ENCODE results near the gene NT5DC1. TPM values are rescaled to one million over a fixed set of nuclear protein-coding genes. Genes with fewer than 3 reads are reported as not detected.

The NT5DC1 gene
- total and polyA plus RNA-seq, 10 of the 15 experiments (the other 5 are each of a cell fraction or from before 2014, with no cell fraction given) = 40.8 to 140 (median 66.8) TPM

- 71% methylated on average over 2 of the region's 2 CpGs for WGBS (ENCODE audit: insufficient coverage, insufficient replicate concordance, low lambda C conversion rate, missing lambda C conversion rate)
- H3K9ac ChIP-seq (ENCODE audit: control insufficient read depth, insufficient read depth, low read length) = no peak overlapping the region
- H3K27ac ChIP-seq (ENCODE audit: control insufficient read depth, insufficient read depth) = no peak overlapping the region
- H3K79me2 ChIP-seq (ENCODE audit: control insufficient read depth, insufficient read depth, low read length) = no peaks in the 10 kb centered on the region
- no peaks in the 10 kb centered on the region for H3K9me3 ChIP-seq (replicated peaks; ENCODE audit: control insufficient read depth, insufficient read depth, low read length)
- H3K4me2 ChIP-seq (ENCODE audit: control insufficient read depth, insufficient read depth) = no peak overlapping the region
- FAIRE-seq = no peak
- H3K4me1 ChIP-seq (ENCODE audit: control insufficient read depth, insufficient read depth, low read length) = no peaks in the 10 kb centered on the region
- in situ Hi-C loops (cut with MboI) = no loop called here
- H2AFZ ChIP-seq (ENCODE audit: control insufficient read depth, low read depth, low read length) = no peak overlapping the region
- no TSS peak for BruUV-seq (replicated peaks)
- TF ChIP-seq E2F4 (IDR thresholded peaks at IDR 0.05; ENCODE audit: low read depth, low read length) (no peak), ZNF207 (IDR thresholded peaks at IDR 0.05; ENCODE audit: borderline replicate concordance) (no peak), NR2F1 (conservative IDR thresholded peaks at IDR 0.05) (no peak), POLR2AphosphoS2 (IDR thresholded peaks at IDR 0.05; ENCODE audit: low read depth, low read length) (no peak), CBX5 (IDR thresholded peaks at IDR 0.05; ENCODE audit: low read depth) (no peak), MTA2 (IDR thresholded peaks at IDR 0.05; ENCODE audit: low read depth) (no peak), ATF3 (IDR thresholded peaks at IDR 0.05; ENCODE audit: borderline replicate concordance, extremely low read depth, low read depth, low read length) (no peak), MXI1 (IDR thresholded peaks at IDR 0.05; ENCODE audit: low read depth, low read length) (no peak), BCL11A (IDR thresholded peaks at IDR 0.05; ENCODE audit: low read depth, low read length) (no peak), ETV6 (conservative IDR thresholded peaks at IDR 0.05 in 1 of 2, IDR thresholded peaks at IDR 0.05 in 1 of 2; ENCODE audit: borderline replicate concordance in 1 of 2, low read depth in 1 of 2) (no peak), RAD21 (IDR thresholded peaks at IDR 0.05; ENCODE audit: insufficient read depth, low read depth, low read length) (0 out of 2 replicates have a peak, but pooled peaks have one; percentile 17), PKNOX1 (IDR thresholded peaks at IDR 0.05) (no peak), USF1 (IDR thresholded peaks at IDR 0.05; ENCODE audit: borderline replicate concordance, extremely low read length, insufficient read depth, low read depth, low read length) (no peak), MEF2A (IDR thresholded peaks at IDR 0.05; ENCODE audit: insufficient read depth, low read depth, low read length) (no peak), JUNB (IDR thresholded peaks at IDR 0.05) (no peak), CTCF (IDR thresholded peaks at IDR 0.05 in 2 of 3, conservative IDR thresholded peaks at IDR 0.05 in 1 of 3; ENCODE audit: control insufficient read depth in 2 of 3, extremely low read depth in 1 of 3, insufficient read depth in 1 of 3, low read depth in 3 of 3, low read length in 3 of 3) (peak; percentile 17 to 21 (median 20); a peak in 3 of 6 replicates), ZNF384 (IDR thresholded peaks at IDR 0.05; ENCODE audit: borderline replicate concordance, low read depth, low read length) (0 out of 2 replicates have a peak, but pooled peaks have one; percentile 36)
- ChIA-PET SMC1A (ENCODE audit: uncharacterized antibody, unreplicated experiment) (interaction anchor here (0.6 to 1.9 kb wide), 3 partner anchors 9 to 586 kb away, joined by 3 to 6 read pairs (median 5); no protein-coding TSS in a partner anchor), CTCF (interaction anchor here (0.7 to 1.9 kb wide), 5 partner anchors 9 to 426 kb away, joined by 3 to 8 read pairs (median 4); no protein-coding TSS in a partner anchor), POLR2A (no interaction called here), RAD21 (ENCODE audit: unreplicated experiment) (no interaction called here)
- no peak for ATAC-seq
- no peaks in the 10 kb centered on the region for H3K27me3 ChIP-seq (replicated peaks in 1 of 2; ENCODE audit: control insufficient read depth in 2 of 2, insufficient read depth in 2 of 2, low read length in 1 of 2)
- peaks cover 10 to 37% of the 10 kb centered on the region in 2 experiments for H3K36me3 ChIP-seq (ENCODE audit: control insufficient read depth in 2 of 2, insufficient read depth in 2 of 2, low read length in 1 of 2)
- H4K20me1 ChIP-seq (ENCODE audit: control insufficient read depth, insufficient read depth) = no peaks in the 10 kb centered on the region
- DNase-seq (ENCODE audit: low read depth, low spot score) = no peak
- H3K4me3 ChIP-seq = no peak overlapping the region
- intact Hi-C loops (cut with micrococcal nuclease; ENCODE audit: unreplicated experiment) = no loop called here
Observed at GRCh38 chr6:116115781-116116180, 15.1 kb downstream of the NT5DC1 start.

Data from GM12878 (cell line).